Measurements from ENCODE around the gene RAP1GAP.
"Not testable (repeated sequence)": the region's sequence is repeated elsewhere in the genome, so short reads cannot be mapped to it uniquely, and the experiment has no call there.

The RAP1GAP gene

DNA sequence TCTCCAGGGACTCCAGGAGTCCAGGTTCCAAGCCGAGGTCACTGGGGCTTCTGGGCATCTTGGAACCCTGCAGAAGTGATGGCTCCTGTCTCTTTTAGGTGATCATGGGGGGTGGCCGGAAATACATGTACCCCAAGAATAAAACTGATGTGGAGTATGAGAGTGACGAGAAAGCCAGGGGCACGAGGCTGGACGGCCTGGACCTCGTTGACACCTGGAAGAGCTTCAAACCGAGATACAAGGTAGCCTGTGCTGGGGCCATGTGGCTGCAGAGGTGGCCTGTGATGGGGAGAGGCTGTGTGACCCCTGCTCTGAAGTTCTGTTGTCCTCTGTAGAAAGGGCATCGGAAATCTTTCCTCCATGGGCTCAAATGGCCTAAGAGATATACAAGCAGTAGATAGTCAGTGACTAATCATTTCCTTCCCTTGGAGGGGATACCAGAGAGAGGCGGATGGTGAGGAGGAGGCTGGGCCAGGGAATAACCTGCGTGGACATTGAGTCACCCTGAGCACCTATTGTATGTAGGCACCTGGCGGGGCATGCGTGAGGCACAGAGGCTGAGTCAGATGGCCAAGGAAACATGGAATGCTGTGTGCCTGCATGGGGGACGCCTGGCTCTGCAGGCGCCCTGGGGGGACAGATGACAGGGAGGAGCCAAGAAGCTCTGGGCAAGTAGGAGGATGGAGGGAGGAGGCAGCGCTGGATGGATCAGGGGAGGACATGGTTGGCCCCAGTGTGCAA, 101.0 kb downstream of the RAP1GAP start:
- DNase-seq, result peak; percentile 72 to 83

DNA sequence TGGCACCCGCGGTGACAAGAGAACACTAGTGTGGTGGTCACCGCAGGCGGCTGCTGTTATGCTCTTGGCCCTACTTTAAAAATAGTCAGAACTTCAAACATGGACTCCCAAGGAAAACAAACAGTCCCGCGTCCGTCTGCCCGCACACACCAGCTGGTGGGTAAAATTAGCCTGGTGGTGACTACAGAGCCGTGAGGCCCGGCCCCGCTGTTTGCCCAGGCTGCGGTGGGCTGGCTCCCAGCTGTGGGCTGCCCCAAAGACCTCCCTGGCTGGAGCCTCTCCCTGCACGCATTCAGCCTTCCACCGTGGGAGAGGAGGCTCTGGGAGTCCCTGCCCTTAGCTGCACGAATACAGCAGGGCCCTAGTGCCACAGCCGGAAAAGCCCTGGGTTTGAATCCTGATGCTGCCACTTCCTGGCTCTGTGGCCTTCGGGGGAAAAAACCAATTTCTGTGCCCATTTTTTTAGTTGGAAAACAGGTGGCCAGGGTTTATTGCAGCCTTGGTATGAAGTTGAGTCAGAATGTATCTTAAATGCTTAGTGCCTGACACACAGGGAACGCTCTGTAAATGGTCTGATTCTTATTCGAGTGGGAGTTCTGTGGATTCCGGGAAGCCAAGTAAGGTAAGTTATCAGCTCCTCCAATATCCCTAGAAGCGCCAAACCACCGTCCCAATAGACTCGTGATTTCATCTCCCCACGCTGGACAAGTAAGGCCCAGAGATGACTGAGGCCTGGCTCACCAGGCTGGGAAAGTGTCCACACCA, 101.7 kb downstream of the RAP1GAP start:
- no peak for DNase-seq

DNA sequence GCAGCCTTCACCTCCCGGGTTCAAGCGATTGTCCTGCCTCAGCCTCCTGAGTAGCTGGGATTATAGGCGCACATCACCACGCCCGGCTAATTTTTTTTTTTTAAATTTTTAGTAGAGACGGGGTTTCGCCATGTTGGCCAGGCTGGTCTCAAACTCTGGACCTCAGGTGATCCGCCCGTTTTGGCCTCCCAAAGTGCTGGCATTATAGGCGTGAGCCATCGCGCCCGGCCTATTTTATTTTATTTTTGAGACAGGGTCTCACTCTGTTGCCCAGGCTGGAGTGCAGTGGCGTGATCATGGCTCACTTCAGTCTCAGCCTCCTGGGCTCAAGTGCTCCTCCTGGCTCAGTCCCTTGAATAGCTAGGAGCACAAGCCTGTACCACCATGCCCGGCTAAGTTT, 102.8 kb downstream of the RAP1GAP start:
- not testable (repeated sequence) for DNase-seq

GRCh38 chr1:21565285-21565684, 103.9 kb downstream of the RAP1GAP start:
- no peak for DNase-seq

DNA sequence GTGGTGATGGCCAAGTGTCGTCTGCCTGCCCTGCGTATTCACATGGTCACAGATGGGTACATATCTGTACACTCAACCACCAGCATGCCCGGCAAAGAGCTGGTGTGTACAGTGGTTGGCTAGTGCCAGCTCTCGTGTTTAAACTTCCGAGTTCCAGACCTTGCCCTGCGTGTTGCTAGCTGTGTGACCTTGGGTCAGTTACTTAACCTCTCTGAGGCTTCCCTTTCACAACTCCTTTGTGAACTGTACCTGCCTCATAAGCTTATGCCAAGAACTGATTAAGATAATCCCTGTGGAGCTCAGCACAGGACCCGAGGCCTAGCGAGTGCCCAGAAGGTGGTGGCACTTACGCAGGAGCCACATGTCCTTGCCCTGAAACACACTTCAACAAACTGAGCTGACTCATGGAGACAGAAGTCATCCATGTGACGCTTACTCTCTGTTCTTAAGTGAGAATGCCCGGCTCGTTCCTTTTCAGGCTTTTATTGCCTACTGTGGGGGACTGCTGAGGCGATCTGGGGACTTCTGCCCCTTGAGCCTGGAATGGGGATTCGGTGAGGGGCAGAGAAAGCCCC, 104.5 kb downstream of the RAP1GAP start:
- DNase-seq, result peak in 1 of 2 experiments; percentile 57

- no peak for DNase-seq
These were observed 105.2 kb downstream of the RAP1GAP start for GRCh38 chr1:21563971-21564370.

GRCh38 chr1:21562896-21563295, 106.3 kb downstream of the RAP1GAP start:
- DNase-seq, result no peak

DNA sequence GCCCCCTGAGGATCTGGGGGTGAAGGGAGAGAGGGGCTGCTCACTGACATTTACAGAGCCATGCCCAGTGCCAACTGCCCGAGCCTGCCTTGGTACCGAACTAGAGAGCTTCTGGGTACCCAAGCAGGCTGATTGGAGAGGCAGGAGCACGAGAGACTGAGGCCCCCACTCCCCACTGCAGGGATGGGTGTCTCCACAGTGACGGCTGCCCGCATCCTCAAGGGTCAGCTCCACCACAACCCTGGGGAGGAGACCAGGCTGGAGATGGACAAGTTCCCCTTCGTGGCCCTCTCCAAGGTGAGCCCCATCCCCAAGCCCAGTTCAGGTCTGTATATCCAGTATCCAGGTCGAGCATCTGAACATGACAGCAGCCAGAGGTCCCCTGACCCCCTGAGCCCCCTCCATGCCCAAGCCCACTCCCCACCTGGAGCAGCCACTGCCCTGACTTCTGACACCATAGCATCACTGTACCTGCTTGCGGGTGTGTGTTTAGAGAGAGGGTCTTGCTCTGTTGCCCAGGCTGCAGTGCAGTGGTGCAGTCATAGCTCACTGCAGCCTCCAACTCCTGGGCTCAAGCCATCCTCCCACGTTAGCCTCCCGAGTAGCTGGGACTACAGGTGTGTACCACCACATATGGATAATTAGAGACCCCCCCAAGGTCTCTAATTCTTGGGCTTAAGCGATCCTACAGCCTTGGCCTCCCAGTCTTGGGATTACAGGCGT, 108.1 kb downstream of the RAP1GAP start:
- no peak for DNase-seq

- DNase-seq, result no peak
These were observed 109.2 kb downstream of the RAP1GAP start for GRCh38 chr1:21559788-21560567.

- DNase-seq, result no peak
These were observed 115.8 kb downstream of the RAP1GAP start for GRCh38 chr1:21553116-21553926.

DNA sequence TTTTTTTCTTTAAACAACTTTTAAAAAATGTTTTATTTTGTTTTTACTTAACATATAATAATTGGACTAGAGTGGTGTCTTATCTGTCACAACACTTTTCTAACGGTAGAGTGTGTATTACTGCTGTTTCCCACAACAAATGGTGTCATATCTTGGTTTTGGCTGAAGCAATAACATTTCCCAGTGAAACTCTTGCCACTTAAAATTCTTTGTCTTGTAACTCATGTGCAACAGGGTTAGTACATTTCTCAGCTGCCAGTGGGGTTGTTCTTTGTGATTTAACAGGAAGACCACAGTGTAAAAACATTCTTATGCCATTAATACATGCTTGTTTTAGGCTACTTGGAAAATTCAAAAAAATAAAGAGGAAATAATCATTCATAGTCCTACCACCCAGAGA, 116.4 kb downstream of the RAP1GAP start:
- DNase-seq, result no peak

DNA sequence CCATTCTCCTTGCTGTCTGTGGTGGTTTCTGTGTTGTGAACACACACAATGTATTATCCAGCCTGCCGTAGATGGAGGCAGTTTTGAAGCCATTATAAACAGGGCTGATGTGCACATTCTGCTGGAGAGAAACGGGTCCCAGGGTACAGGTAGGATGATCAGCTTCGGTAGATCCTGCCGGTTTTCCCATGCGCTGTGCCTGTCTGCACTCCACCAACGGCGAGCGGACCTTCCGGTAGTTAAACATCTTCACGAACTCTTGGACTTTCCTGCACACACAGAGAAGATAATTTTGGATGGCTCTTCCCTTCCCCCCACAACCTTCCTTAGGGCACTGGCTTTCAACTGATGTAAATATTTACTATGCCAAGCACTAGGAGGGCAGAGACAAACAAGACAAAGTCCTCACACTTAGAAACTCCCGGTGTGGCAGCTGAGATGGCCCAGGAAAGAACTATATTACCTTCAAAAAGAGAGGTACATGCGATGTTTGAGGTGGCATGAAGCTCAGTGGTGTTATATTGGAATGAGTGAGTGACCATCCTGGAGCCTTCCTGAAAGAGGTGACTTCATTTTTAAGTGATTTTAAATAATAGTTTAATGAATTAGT, 118.2 kb downstream of the RAP1GAP start:
- DNase-seq, result no peak

DNA sequence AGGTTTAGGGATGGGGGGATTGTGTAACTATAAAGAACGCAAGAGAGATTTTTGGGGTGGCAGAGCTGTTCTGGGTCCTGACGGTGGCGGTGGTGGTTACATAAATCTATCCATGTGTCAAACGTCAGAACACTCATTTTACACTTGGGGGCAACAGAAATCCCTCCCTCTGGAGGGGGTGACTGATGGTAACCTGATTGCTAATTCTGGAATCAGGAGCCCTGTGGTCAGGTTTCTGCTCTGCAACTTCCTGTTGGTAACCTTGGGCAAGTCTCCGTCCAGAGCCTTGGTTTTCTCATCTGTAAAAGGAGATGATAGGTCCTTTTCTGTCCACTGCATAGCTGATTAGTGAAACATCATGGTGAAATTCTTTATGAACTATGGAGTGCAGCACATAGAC, 119.1 kb downstream of the RAP1GAP start:
- no peak for DNase-seq

GRCh38 chr1:21547876-21548275, 121.3 kb downstream of the RAP1GAP start:
- no peak for DNase-seq

Data from NCI-H524 (cell line).